ENCODE results near the gene BAIAP2.

DNA sequence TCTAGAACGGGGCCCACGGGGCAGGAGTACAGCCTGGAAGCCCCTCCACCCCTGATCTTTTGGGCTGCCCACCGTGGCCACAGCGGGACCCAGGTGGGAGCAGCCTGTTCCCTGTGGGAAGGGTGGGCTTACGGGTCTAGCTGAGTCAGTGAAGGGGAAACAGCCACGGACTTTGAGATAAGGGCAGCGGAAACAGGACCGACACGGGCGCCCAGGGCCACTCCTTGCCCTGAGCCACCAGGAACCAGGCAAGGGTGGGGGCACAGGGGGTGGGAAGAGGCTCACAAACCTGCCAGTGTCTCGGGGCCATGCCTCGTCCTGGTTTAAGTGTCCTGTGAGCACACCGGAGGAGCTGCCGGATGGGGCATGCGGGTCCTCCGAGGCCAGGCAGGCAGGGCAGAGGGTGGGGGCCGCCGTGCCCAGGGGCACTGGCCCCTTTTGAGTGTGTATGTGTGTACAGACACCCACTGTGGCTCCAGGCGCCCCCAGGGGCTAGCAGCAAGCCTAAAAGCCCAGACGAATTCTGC lies 82.8 kb downstream of the BAIAP2 start:
- TF ChIP-seq, protein P1, sequence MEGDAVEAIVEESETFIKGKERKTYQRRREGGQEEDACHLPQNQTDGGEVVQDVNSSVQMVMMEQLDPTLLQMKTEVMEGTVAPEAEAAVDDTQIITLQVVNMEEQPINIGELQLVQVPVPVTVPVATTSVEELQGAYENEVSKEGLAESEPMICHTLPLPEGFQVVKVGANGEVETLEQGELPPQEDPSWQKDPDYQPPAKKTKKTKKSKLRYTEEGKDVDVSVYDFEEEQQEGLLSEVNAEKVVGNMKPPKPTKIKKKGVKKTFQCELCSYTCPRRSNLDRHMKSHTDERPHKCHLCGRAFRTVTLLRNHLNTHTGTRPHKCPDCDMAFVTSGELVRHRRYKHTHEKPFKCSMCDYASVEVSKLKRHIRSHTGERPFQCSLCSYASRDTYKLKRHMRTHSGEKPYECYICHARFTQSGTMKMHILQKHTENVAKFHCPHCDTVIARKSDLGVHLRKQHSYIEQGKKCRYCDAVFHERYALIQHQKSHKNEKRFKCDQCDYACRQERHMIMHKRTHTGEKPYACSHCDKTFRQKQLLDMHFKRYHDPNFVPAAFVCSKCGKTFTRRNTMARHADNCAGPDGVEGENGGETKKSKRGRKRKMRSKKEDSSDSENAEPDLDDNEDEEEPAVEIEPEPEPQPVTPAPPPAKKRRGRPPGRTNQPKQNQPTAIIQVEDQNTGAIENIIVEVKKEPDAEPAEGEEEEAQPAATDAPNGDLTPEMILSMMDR (IDR thresholded peaks at IDR 0.05) = no peak
- TF ChIP-seq POLR2A (IDR thresholded peaks at IDR 0.05) (no peak), POLR2AphosphoS5 (IDR thresholded peaks at IDR 0.05; ENCODE audit: insufficient read depth in 1 of 2, low read depth in 1 of 2) (no peak)
